GM18508 (cell line): Measurements from ENCODE around the gene ARFGAP1.

ENCODE experiments used
- ATAC-seq: cut with Tn5 transposase; IDR thresholded peaks from one replicate; pipeline ENCODE4 v1.9.1; 2021; ENCODE audit warnings: moderate number of reproducible peaks; ENCODE audit not compliant: insufficient read depth, unreplicated experiment

The ARFGAP1 gene

DNA sequence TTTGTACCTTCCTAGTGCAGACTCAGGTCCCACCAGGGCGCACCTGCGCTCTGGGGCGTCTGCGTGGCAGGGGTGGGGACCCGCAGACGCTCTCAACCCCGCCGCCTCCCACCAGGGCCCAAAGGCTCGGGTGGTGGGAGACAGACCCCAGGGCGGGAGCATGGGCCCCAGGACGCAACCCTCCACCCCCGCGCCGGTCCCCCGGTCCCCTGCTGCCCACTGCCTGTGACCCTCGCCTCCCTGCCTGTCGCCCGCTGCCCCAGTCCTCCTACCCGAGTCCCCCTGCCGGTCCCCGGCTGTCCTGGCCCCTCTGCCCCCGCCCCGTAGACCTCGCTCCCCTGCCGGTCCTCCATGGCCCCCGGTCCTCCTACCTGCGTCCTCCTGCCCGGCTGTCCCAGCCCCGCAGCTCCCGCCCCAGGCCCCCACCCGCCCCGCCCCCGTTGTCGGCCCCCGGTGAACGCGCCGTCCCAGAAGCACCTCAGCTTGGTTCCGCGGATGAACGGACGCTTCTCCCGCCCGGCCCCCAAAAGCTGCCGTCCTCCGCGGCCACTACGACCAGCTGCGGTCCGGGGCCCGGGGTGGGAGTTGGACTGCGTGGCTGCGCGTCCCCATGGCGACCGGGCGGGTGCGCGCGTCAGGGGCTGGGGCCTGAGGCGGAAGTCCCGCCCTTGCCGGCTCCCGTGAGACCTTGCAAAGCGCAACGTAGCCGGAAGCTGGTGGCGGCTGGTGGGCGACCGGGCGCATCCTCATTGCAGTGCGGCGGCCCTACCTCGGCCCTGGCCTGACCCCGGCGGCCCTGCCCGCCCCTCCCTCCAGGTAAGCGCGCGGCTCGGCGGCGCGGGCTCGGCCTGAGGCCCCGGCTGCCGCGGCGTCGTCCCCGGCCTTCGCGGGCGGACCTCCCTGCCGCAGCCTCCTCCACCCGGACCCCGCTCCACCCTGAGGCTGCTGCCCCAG is at the start of gene ARFGAP1:
ARFGAP1 (plus strand) TSS at position 709 of the 954 bp plus-strand sequence. CDS start 2,768 bp downstream, outside the sequence.
- ATAC-seq, result no peak

DNA sequence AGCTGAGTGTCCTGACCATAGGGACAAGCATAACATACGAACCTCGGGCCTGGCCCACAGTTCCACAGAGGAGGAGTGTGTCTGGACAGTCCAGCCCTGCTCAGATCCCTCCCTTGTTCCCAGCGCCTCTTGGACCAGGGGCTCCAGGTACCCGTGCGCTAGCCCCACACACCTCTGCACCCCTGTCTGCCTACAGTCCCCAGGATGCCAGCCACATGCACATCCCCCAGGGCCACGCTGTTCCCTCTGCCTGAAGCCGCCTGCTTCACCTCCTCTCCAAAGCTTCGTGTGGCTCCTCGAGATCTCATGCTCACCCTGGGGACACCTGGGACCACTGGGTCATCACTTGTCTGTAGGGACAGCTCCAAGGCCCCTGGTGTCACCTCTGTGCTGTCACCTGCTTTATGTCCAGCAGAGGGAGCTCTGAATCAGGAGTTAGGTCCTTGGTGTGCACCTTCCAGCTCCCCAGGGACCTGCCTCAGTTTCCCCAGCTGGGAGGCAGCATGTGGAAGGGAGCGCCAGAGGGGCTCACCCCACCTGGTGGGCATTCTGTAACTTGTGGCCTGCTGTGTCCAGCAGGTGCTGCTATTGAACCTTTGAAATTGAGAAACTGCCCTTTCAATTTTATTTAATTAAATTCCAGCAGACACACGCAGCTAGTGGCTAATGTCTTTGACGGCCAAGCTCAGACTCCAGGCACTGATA is 49.3 kb upstream of the ARFGAP1 start:
- no peak for ATAC-seq

DNA sequence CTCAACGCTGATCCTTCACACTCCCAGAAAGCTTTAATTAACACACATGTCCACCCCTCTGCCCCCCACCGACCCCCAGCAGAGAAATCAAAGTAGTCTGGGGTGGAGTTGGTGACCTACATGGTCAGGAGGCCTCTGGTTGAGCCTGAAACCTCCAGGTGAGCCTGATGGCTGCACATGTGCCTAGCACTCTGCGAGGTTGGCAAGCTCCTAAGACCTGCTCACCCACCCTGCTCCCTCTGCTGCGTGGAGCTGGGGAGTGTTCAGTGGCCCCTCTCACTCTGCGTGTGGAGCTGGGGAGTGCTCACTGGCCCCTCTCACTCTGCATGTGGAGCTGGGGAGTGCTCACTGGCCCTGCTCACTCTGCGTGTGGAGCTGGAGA is 48.8 kb upstream of the ARFGAP1 start:
- ATAC-seq, result no peak

DNA sequence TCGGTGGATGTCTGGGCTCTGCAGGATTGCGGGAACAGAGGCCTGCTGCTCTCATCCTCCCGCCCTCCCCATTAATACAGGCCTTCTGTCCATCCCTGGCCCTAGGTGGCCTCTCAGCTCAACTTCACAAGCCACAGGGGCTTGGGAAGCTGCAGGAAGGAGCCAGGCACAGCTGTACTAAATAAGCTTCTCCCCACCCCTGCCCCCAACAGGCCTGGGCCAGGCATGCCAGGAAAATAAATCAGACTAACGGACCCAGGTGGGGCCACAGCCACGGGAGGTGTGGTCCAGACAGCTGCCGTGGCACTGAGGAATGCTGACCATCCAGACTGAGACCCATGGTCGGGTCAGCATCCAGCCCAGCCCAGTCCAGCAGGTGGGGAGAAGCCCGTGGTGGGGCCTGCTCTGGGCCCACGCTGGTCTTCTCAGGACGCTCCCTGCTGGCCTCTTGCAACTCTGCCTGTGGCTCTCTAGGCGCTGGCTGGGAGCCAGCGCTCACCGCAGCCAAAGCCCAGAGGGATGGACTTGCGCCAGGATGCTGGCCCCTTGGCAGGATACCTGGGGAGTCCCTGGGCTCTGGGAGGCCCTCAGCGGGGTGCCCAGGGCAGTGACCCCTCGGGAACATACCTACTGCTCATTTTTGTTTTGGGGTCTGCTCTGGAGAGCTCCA is 48.1 kb upstream of the ARFGAP1 start:
- ATAC-seq, result no peak

DNA sequence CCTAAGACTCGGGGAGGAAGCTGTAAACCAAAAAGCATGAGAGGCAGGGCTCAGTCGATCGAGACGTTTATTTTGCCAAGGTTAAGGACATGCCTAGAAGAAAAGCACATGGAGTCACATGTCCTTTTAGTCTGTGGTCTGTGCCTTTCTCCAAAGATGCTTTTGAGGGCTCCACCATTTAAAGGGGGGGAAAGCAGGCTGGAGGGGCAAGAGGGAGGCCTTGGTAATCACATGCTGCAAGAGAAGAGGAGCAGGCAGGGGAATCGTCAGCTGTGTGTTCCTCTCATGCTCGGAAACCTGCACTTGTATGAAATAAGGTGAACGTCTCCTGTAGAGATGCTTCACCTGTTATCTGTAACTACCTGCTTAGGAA is 47.5 kb upstream of the ARFGAP1 start:
- ATAC-seq, result no peak

DNA sequence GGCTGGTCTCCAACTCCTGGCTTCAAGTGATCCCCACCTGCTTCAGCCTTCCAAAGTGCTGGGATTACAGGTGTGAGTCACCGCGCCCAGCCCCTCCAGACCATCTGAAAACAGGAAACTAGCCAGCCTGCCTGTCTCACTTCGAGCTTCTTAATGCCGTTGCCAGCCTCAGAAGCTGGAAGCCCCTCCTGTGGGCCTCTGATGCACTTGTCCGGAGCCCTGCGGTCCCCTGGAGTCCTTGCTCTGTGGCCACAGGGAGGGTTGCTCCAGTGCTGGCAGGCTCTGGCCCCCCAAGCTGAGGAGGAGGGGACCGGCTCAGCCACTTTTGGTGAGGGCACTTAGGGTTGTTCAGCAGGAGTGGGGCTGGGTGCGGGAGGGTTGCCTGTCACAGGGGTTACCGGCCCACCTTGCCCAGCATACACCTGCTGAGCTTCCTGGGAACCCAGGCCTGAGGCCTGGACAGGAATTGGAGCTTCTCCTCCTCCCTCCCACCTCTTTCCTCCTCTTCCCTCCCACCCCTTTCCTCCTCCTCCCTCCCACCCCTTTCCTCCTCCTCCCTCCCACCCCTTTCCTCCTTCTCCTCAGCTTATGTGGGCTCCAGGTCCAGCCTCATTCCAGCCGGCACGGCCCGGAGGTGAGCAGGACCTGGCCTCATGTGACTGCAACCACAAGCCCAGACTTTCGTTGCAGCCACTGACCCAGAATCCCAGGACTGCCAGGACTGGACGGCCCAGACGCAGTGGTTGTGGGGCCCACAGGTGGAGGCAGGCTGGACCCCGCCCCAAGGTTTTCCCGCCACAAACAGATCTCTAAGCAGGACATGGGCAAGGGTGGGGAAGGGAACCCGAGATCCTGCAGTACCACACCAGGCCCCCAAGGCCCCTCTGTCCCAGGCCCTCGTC is 46.3 kb upstream of the ARFGAP1 start:
- ATAC-seq, result no peak

DNA sequence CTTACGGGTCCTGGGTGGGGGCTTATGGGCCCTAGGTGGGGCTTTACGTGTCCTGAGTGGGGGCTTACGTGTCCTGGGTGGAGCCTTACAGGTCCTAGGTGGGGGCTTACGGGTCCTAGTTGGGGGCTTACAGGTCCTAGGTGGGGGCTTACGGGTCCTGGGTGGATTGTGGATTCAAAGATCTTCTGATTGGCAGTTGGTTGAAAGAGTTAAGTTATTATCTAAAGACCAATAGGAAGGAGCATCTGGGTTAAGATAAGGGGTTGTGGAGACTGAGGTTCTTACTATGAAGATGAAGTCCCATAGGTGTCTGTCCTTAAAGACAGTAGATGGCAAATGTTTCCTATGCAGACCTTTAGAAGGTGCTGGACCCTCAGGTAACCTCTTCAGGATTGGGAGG is 45.4 kb upstream of the ARFGAP1 start:
- no peak for ATAC-seq

DNA sequence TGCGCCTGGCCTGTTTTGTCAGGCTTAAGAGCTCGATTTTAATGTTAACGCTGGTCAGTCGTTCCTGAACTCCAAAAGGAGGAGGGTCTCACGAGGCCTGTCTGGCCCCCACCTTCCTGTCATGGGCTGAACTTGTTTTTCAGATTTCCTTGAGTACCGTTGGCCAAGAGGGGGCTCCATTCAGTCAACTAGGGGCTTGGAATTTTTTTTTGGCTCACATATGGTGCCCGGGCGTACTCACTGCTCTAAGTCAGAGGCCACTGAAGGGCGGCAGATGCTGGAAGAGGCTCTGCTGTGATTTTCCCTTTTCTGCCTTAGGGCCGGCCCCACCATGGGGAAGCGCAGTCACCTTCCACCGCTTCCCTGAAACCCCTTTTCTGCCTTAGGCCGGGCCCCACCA is 43.8 kb upstream of the ARFGAP1 start:
- no peak for ATAC-seq

DNA sequence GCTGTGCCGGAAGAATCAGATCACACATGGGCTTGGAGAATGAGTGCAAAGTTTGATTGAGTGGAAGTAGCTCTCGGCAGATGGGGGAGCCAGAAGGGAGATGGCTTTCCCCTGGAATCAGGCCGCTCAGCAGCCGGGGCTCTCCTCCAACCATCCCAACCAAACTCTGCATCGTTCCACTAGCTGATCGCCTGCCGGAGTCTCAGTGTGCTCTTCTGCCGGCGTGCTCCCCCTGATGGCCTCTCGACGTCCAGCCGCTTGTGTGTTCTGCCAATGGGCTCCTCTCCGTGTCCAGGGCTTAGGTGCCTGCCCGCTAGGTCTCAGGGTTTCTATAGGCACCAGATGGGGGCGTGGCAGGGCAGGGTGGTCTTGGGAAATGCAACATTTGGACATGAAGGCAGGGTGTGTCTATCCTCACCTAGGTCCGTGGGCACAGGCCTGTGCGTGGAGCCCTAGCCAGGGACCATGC is 41.8 kb upstream of the ARFGAP1 start:
- no peak for ATAC-seq

DNA sequence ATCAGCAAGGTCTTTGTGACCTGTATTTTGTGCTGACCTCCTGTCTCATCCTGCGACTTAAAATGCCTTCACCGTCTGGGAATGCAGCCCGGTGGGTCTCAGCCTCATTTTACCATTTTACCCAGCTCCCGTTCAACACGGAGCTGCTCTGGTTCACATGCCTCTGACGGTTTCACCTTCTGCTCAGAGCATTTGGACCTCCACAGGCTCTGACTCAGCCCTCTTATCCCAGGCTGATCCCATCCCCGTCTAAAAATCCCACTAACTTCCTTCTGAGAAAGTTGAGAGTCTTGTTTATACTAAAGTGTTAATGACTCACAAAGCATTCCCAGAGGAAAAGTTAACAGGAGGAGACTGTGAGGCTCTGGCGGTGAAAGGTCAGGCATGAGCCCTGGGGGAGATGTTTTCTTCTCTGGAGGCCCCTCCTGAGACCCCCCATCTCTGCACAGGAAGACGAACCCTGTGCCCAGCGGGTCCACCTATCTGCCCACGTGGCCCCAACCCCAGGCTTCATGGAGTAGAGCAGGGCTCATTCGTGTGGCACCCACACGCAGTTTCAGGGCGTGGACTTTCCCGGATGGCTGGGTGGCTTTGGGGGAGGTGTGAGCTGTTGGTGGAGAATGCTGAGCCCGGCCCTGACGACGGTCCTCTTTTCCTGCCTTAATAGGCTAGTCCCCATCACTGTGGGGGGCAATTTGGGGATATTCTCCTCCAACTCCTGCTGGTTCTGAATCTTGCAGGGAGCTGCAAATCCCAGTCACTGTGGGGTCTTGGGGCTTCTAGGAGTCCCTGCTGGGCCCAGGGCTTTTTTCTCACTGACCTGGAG is 40.2 kb upstream of the ARFGAP1 start:
- ATAC-seq, result no peak

DNA sequence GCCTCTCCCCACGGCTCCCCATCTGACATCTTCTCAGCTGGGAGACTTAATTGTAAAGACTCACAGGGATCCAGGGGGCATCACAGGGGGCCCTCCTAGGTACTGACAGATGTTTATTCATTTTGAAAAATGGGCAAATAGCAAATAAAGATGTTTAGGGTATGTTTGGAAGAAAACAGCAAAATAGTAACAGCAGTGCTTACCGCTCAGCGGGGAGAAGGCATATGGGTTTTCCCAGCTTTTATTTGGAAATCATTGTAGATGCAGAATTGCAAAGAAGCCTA is 39.6 kb upstream of the ARFGAP1 start:
- ATAC-seq, result no peak

DNA sequence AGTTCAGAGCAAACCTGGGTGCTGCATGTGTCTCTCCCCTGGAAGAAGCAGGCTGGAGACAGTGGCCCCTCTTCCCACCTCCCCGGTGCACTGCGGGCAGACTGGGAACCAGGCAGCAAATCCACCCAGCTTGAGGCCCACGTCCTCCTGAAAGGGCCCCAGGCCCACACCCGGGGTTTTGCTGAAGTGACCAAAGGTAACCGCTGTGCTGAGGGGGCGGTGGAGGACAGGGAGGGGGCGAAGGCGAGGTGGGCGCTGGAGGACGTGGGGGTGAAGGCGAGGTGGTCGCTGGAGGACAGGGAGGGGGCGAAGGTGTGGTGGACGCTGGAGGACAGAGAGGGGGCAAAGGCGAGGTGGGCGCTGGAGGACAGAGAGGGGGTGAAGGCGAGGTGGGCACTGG is 38.7 kb upstream of the ARFGAP1 start:
- ATAC-seq, result no peak

DNA sequence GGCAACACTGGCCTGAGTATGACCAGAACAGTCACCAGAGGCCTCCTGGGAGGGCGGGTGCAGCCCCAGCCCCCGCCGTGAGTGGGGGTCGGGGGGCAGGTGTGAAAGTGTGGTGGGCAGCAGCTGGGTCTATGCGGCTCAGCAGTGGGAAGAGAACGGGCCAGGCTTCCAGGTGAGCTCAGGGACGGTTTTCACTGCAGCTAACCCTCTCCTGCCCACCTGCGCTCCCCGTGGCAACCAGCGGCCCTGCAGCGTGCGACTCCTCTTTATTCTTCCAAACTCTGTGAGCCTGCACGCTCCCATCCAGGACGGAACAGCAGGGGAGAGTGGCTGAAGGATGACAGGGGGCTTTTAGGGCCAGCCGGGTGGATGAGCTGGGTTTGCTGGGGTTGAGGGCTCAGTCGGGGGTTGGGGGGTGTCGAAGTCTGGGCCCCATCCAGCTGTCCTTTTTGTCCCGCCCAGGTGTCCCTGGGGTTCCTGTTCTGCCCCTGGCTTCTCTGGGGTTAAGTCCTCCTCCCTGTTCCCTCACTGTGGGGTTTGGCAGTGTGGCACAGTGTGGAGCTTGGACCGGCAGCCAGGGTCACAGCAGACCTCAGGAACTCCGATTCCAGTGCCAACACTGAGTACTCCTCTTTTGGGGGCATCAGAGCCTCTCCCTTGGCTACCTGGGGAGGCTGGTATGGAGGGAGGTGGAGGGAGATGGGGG is 37.8 kb upstream of the ARFGAP1 start:
- ATAC-seq, result no peak

DNA sequence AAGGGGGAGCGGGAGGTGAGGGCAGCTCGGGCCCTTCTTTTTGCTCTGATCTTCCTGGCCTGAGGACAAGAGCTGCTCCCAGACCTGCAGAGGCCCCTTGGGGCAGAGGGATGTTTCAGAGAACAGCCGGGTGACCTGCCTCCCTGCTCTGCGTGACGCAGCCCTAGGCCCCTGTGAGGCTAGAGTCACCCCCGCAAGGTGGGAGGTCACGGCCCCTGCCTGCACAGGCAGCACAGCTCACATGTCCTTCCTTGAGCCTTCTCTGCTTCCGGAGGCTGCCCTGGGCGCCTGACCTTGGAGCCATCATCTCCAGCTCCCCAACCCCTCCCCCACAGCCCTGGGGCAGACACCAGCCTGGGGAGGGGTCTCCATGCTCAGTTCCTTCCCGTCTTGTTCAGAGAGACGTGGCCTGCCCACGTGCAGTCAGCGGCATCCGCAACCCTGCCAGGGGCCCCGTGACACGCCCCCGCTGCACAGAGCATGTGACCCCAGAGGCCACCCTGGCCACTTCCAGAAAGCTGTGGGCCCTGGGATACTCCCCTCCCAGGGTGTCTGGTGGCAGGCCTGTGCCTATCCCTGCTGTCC is 37.1 kb upstream of the ARFGAP1 start, which contains the start of gene BIRC7:
BIRC7 (plus strand) TSS at position 507 of the 585 bp plus-strand sequence. CDS start 192 bp downstream, outside the sequence.
- no peak for ATAC-seq

DNA sequence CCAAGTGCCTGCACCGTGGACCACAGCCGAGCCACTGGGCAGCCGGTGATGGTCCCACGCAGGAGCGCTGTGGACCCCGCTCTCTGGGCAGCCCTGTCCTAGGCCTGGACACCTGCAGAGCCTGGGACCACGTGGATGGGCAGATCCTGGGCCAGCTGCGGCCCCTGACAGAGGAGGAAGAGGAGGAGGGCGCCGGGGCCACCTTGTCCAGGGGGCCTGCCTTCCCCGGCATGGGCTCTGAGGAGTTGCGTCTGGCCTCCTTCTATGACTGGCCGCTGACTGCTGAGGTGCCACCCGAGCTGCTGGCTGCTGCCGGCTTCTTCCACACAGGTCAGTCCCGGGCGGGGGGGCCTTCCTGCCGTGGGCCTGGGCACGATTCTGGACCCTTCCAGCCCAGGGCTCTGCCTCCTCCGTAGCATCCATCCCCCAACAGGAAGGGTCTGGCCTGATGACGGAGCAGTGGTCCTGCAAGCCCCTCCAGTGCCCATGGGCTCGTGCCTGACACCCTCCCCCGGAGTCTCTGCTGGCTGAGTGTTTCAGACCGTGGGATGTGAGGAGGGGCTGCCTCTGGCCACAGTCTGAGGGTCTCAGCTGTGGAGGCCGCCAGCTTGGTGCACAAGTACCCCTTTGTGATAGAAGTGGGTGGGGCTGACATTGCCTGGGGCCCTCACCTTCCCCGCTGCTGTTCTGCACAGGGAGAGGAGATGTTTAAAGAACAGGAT is 36.3 kb upstream of the ARFGAP1 start:
- no peak for ATAC-seq

DNA sequence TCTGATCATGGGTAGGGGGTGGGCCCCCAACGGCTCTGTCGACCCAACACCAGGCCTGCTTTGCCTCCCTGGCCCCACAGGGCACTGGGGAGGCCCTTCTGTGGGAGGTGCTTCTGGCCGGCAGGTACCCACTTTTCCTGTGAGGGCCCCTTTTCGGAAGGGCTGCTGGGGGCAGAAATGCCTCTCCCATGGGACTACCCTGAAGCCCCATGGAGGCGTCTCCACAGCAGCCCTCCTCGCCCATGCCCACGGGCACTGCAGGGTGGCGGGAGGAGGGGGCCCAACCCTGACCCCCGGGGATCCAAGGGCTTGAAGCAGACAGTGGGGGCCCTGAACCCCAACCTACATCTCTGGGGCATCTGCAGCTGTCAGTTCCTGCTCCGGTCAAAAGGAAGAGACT is 34.6 kb upstream of the ARFGAP1 start:
- ATAC-seq, result no peak

DNA sequence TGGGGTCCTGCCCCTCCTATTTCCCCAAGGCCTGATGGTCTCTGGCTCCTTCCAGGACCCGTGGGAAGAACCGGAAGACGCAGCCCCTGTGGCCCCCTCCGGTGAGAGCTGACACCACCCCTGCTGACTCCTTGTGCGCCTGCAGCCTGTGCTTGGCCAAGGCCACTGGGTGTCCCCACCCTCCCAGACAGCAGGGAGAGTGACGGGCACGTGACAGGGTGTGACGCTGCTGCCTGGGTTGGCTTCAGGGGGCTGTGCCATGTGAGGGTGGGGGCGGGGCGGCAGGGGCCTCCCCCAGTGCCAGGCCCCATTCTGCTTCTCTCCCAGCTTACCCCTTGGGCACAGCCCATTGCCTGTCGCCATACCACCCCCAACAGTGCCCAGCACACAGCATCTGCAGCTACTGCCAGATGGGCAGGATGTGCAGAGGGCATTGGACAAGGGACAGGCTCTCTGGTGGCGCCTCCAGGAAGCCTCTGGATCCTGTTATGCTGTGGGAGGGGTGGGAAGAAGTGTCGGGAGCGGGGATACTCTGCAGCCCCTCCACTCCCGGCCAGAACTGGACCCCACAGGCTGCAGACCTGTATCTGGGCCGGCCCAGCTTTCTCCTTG is 34.0 kb upstream of the ARFGAP1 start:
- no peak for ATAC-seq
